Measurements from ENCODE around the gene CD27. TPM values are rescaled to one million over a fixed set of nuclear protein-coding genes. Genes with fewer than 3 reads are reported as not detected.

The CD27 gene
- total RNA-seq, result 0.09 and 0.14 TPM in 2 replicates

GRCh38 chr12:6444704-6445688, at the start of gene CD27:
Gene CD27 (plus strand): TSS chr12:6444955. CDS start chr12:6445096, 141 bp downstream.

GRCh38 chr12:6451348-6452244, 6.8 kb downstream of the CD27 start, which contains the start of gene TAPBPL:
Gene TAPBPL (plus strand): TSS chr12:6452042. CDS start chr12:6452249, 207 bp downstream.

GRCh38 chr12:6470375-6471163, 25.8 kb downstream of the CD27 start, which contains the start of gene VAMP1:
Gene VAMP1 (minus strand): TSS chr12:6470677. CDS start chr12:6470531, 146 bp downstream.

GRCh38 chr12:6492838-6493496, 48.2 kb downstream of the CD27 start, which contains the start of gene MRPL51:
Gene MRPL51 (minus strand): TSS chr12:6493262. CDS start chr12:6493136, 126 bp downstream.

GRCh38 chr12:6493497-6494257, 48.9 kb downstream of the CD27 start, which contains the start of gene NCAPD2:
Gene NCAPD2 (plus strand): TSS chr12:6494102. CDS start chr12:6495099, 997 bp downstream.

Other genes with a start within 250 kb of the CD27 start
- gene CD9, start 244.6 kb upstream of the CD27 start, total RNA-seq, result 408 and 476 TPM in 2 replicates
- under 0.01 and 0.09 TPM in 2 replicates for gene PLEKHG6, start 134.3 kb upstream of the CD27 start, total RNA-seq
- gene TNFRSF1A, start 102.9 kb upstream of the CD27 start, total RNA-seq, result 99.0 and 112 TPM in 2 replicates
- gene SCNN1A, start 69.4 kb upstream of the CD27 start, total RNA-seq, result under 0.01 and 0.37 TPM in 2 replicates
- gene LTBR, start 60.8 kb upstream of the CD27 start, total RNA-seq, result 52.3 and 71.6 TPM in 2 replicates
- gene TAPBPL, start 7.1 kb downstream of the CD27 start, total RNA-seq, result 8.5 and 11.8 TPM in 2 replicates
- gene VAMP1, start 25.7 kb downstream of the CD27 start, total RNA-seq, result 7.8 and 10.0 TPM in 2 replicates
- 143 and 163 TPM in 2 replicates for gene MRPL51, start 48.3 kb downstream of the CD27 start, total RNA-seq
- gene NCAPD2, start 49.1 kb downstream of the CD27 start, total RNA-seq, result 26.3 and 28.8 TPM in 2 replicates
- gene GAPDH, start 89.6 kb downstream of the CD27 start, total RNA-seq, result 7,747 and 9,147 TPM in 2 replicates
- gene IFFO1, start 111.1 kb downstream of the CD27 start, total RNA-seq, result 11.2 and 13.2 TPM in 2 replicates
- gene NOP2, start 123.3 kb downstream of the CD27 start, total RNA-seq, result 9.8 and 17.4 TPM in 2 replicates
- 189 and 195 TPM in 2 replicates for gene CHD4, start 162.4 kb downstream of the CD27 start, total RNA-seq
- gene LPAR5, start 191.0 kb downstream of the CD27 start, total RNA-seq, result not detected in 2 replicates
- 0.28 and 0.37 TPM in 2 replicates for gene ACRBP, start 202.5 kb downstream of the CD27 start, total RNA-seq
- gene ING4, start 218.2 kb downstream of the CD27 start, total RNA-seq, result 27.2 and 34.4 TPM in 2 replicates
- 6.8 and 10.4 TPM in 2 replicates for gene ZNF384, start 244.4 kb downstream of the CD27 start, total RNA-seq

Data from smooth muscle cell of bladder (primary cell).